SJSA1 (cell line): ENCODE measurements around the gene GANAB. TPM values are rescaled to one million over a fixed set of nuclear protein-coding genes. Genes with fewer than 3 reads are reported as not detected.
"Not testable (repeated sequence)": the region's sequence is repeated elsewhere in the genome, so short reads cannot be mapped to it uniquely, and the experiment has no call there.

Experiments
- DNase-seq, 2 experiments: peaks; one replicate each; pipeline ENCODE4 v3.0.0-alpha.2; 2015 to 2020; ENCODE audit warnings: low spot score in 2 of 2, low read depth in 1 of 2
- H3K27ac ChIP-seq: fragments of 250-450 bp; sonication (Bioruptor Pico); 2 replicates; pipeline ENCODE4 v1.5.1; 2020; ENCODE audit warnings: mild to moderate bottlenecking, moderate library complexity
- H3K27me3 ChIP-seq: fragments of 250-450 bp; sonication (Bioruptor Pico); replicated peaks from 2 replicates; pipeline ENCODE4 v1.5.1; 2020; ENCODE audit warnings: mild to moderate bottlenecking, moderate library complexity
- H3K36me3 ChIP-seq: fragments of 250-450 bp; sonication (Bioruptor Pico); 2 replicates; pipeline ENCODE4 v1.5.1; 2020; ENCODE audit warnings: mild to moderate bottlenecking
- H3K4me1 ChIP-seq: fragments of 250-450 bp; sonication (Bioruptor Pico); replicated peaks from 2 replicates; pipeline ENCODE4 v1.6.1; 2021; ENCODE audit warnings: mild to moderate bottlenecking
- H3K4me3 ChIP-seq: fragments of 250-450 bp; sonication (Bioruptor Pico); 2 replicates; pipeline ENCODE4 v1.5.1; 2020; ENCODE audit warnings: mild to moderate bottlenecking
- H3K9me3 ChIP-seq: fragments of 250-450 bp; sonication (Bioruptor Pico); replicated peaks from 2 replicates; pipeline ENCODE4 v1.5.1; 2020; ENCODE audit warnings: mild to moderate bottlenecking
- total RNA-seq: library from RNA; depleted of rRNA; stranded (reverse); fragments of >200 nt; shearing (Covaris generic); gene quantifications from 2 replicates; pipeline ENCODE4 v1.2.3, GENCODE V29; 2014

GANAB gene
- total RNA-seq, 1 experiment from 2014 or later = 500 TPM

GRCh38 chr11:62676698-62677097 lies 30.3 kb upstream of the GANAB start:
- no peak for DNase-seq
- Histone ChIP-seq H3K4me3 (no peak overlapping the region), H3K27ac (no peak overlapping the region)

GRCh38 chr11:62675415-62675814 lies 29.0 kb upstream of the GANAB start:
- H3K27me3 ChIP-seq, H3K4me3 ChIP-seq, H3K27ac ChIP-seq, H3K9me3 ChIP-seq, DNase-seq: not testable (repeated sequence)
- Histone ChIP-seq H3K36me3 (peaks cover 64% of the 10 kb centered on the region), H3K4me1 (peaks cover 28% of the 10 kb centered on the region)

More at GRCh38 chr11:62676698-62677097, 30.3 kb upstream of the GANAB start:
- H3K36me3 ChIP-seq = peaks cover 62% of the 10 kb centered on the region
- H3K9me3 ChIP-seq = no peaks in the 10 kb centered on the region
- H3K27me3 ChIP-seq = no peaks in the 10 kb centered on the region
- H3K4me1 ChIP-seq = peaks cover 27% of the 10 kb centered on the region

DNA sequence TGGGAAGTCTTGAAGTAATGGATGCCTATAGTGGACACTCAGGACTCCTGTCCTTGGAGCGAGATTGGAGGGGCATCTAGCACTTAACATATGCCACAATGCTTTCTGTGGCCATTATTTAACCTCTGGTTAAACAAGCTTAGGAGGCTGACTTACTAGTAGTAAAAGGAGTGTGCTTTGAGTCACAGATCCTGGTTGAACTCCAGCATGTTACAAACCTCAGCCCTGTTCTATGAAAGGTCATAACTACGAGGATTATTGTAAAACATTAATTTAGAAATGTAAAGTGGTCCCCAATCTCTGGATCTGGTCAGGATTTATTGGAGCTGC lies 26.7 kb upstream of the GANAB start:
- DNase-seq = no peak

GRCh38 chr11:62671608-62672389 lies 25.4 kb upstream of the GANAB start, which contains the start of the genes LBHD1 and UQCC3:
TSS of gene LBHD1 (minus strand) at chr11:62672267. CDS start at chr11:62670031, 2,236 bp downstream.
TSS of gene UQCC3 (plus strand) at chr11:62671673. CDS start at chr11:62671746, 73 bp downstream.
- Histone ChIP-seq H3K27me3 (no peaks in the 10 kb centered on the region), H3K27ac (peak within 1 kb of the TSS; percentile 52), H3K36me3 (peaks cover 67% of the 10 kb centered on the region), H3K9me3 (no peaks in the 10 kb centered on the region), H3K4me1 (peaks cover 20% of the 10 kb centered on the region), H3K4me3 (peak within 1 kb of the TSS; percentile 59)
- DNase-seq = peak; percentile 90 to 95

More for the DNA sequence above, 26.7 kb upstream of the GANAB start:
- Histone ChIP-seq H3K36me3 (peaks cover 67% of the 10 kb centered on the region), H3K27ac (no peak overlapping the region), H3K4me1 (peaks cover 21% of the 10 kb centered on the region), H3K9me3 (no peaks in the 10 kb centered on the region), H3K4me3 (no peak overlapping the region), H3K27me3 (no peaks in the 10 kb centered on the region)

DNA sequence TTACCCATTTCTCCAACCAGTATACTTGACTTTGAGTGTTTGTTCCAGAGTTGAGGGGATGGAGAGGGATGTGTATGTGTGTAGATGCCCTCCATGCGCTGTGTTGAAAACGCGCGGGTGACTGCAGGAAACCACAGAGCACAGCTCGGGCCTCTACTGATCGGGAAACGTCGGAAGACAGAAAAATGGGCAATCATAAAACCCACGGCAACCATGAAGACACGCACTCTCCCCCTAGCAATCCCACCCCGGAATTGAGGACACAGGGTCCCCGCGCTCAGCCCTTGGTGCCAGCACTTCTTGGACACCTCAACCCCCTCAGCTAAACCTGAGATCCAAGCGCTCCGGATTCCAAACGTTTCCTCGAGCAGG lies 24.8 kb upstream of the GANAB start:
- DNase-seq = no peak
- Histone ChIP-seq H3K27ac (peak overlapping the region; percentile 52), H3K4me1 (peaks cover 26% of the 10 kb centered on the region), H3K36me3 (peaks cover 67% of the 10 kb centered on the region), H3K9me3 (no peaks in the 10 kb centered on the region), H3K4me3 (peak overlapping the region; percentile 59), H3K27me3 (no peaks in the 10 kb centered on the region)

DNA sequence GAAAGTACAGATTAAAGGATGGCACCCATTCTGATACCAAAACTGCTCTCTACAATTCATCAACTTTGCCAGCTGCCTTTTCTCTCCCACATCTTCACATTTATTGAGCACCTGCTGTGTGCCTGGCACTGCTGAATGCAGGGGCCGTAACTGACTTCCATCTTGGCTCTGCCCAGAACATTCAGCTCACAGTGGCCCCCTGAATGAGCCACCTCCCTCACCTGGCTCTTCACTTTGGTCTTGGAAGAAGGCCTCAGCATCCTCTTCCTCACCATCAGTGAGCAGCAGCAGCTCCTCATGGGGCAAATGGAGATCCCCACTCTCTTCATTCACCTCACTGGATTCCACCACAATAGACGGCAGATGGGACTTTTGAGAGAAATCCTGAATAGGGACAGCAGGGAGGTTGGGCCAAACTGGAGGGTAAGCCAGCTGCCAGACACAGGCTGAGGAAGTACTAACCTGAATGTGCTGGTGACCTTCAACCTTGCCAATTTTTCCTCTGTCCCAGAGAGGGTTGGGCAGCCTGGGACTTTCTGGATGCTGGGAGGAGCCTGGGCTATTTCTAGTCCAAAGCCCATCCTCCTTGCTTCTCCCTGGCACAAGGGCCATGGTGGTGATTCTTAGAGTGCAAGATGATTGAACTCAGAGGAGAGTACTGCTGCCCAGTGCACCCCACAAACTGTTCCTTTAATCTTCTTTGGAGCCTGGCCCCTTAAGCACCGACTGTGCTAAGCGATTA lies 23.2 kb upstream of the GANAB start:
- peaks cover 65% of the 10 kb centered on the region for H3K36me3 ChIP-seq
- no peak overlapping the region for H3K27ac ChIP-seq
- H3K9me3 ChIP-seq = no peaks in the 10 kb centered on the region; the same call in 1 of the 2 replicates
- no peak for DNase-seq
- H3K27me3 ChIP-seq = no peaks in the 10 kb centered on the region
- no peak overlapping the region for H3K4me3 ChIP-seq
- H3K4me1 ChIP-seq = peaks cover 30% of the 10 kb centered on the region

DNA sequence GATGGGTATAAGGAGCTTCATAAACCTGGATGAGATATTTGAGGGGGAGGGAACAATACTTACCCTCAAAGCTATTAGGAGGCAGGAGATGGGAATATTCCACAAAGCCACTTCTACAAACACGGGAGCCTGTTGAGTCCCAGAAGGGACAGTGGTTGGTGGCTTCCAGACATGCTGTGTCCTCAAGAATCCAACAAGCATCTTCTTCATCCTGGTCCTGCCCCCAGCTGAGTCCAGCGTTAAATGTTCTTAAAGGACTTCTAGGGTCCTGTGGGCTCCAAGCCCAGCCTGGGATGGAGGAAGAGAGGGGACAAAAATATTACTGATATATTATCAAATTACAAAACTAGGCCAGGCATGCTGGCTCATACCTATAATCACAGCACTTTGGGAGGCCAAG lies 21.0 kb upstream of the GANAB start:
- Histone ChIP-seq H3K4me1 (peaks cover 24% of the 10 kb centered on the region), H3K27ac (no peak overlapping the region), H3K4me3 (no peak overlapping the region), H3K27me3 (no peaks in the 10 kb centered on the region), H3K9me3 (no peaks in the 10 kb centered on the region; the same call in 1 of the 2 replicates), H3K36me3 (peaks cover 53% of the 10 kb centered on the region)
- DNase-seq = no peak

DNA sequence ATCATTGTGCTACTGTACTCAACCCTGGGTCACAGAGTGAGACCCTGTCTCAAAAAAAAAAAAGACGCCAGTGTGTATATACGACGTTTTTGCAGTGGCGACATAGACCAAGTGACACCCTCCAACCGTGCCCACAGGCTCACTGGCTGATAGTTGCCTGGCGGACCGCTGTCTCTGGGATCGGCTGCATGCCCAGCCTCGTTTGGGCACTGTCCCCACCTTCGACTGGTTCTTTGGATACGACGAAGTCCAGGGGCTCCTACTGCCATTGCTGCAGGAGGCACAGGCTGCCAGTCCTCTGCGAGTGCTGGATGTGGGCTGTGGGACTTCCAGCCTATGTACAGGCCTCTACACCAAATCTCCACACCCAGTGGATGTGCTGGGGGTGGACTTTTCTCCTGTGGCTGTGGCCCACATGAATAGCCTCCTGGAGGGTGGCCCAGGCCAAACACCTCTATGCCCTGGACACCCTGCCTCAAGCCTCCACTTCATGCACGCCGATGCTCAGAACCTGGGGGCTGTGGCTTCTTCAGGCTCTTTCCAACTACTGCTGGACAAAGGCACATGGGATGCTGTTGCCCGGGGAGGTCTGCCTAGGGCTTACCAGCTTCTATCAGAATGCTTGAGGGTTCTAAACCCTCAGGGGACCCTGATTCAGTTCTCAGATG lies 20.0 kb upstream of the GANAB start:
- Histone ChIP-seq H3K9me3 (no peaks in the 10 kb centered on the region; the same call in 1 of the 2 replicates), H3K27ac (0 out of 2 replicates have a peak overlapping the region, but pooled peaks have one; percentile 37), H3K4me1 (peaks cover 23% of the 10 kb centered on the region), H3K36me3 (peaks cover 54% of the 10 kb centered on the region), H3K27me3 (no peaks in the 10 kb centered on the region), H3K4me3 (peak overlapping the region; percentile 61)
- DNase-seq = no peak

- DNase-seq = peak in 1 of 2 experiments; percentile 70
- Histone ChIP-seq H3K36me3 (peaks cover 60% of the 10 kb centered on the region), H3K4me1 (peaks cover 18% of the 10 kb centered on the region)
Observed at GRCh38 chr11:62665599-62666258, 19.3 kb upstream of the GANAB start.

GRCh38 chr11:62665075-62665598 lies 18.7 kb upstream of the GANAB start, which contains the start of the genes C11orf98 and CSKMT:
TSS of gene C11orf98 (minus strand) at chr11:62665210. CDS start at chr11:62665169, 41 bp downstream.
TSS of gene CSKMT (plus strand) at chr11:62665312. CDS start at chr11:62665880, 568 bp downstream.
- H3K27me3 ChIP-seq = no peaks in the 10 kb centered on the region
- peak; percentile 98 to 99 for DNase-seq
- H3K27ac ChIP-seq = peak within 1 kb of the TSS; percentile 37
- H3K9me3 ChIP-seq = no peaks in the 10 kb centered on the region; the same call in 1 of the 2 replicates
- peaks cover 14% of the 10 kb centered on the region for H3K4me1 ChIP-seq
- peaks cover 60% of the 10 kb centered on the region for H3K36me3 ChIP-seq
- peak within 1 kb of the TSS; percentile 61 for H3K4me3 ChIP-seq

More at GRCh38 chr11:62665599-62666258, 19.3 kb upstream of the GANAB start:
- Histone ChIP-seq H3K9me3 (no peaks in the 10 kb centered on the region; the same call in 1 of the 2 replicates), H3K27me3 (no peaks in the 10 kb centered on the region), H3K27ac (peak overlapping the region; percentile 37), H3K4me3 (peak overlapping the region; percentile 61)

DNA sequence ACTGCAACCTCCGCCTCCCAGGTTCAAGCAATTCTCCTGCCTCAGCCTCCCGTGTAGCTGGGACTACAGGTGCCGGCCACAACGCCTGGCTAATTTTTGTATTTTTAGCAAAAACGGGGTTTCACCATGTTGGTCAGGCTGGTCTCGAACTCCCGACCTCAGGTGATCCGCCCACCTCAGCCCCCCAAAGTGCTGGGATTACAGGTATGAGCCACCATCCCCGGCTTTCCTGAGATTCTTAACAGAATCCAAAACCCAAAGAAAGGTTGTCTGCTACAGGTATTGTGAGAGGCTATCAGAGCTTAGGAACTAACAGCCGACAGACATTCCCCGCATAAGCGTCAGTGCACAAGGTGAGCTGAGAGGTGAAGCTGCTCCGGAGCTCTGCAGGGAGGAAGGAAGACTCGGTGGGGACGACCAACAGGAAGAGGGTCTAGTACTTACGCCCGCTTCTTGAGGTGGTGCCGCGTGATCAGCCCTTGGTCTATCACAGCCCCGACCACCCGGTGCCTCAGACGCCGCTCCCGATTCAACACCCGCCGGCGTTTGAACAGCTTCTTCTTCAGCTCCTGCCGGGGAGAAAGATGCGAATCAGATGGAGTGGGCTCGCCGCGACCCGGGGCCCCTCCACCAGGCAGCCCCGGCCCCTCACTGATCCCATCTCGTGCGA lies 18.1 kb upstream of the GANAB start:
- H3K27ac ChIP-seq = peak overlapping the region; percentile 37
- H3K4me3 ChIP-seq = peak overlapping the region; percentile 61
- peak in 1 of 2 experiments; percentile 69 for DNase-seq
- no peaks in the 10 kb centered on the region for H3K27me3 ChIP-seq
- peaks cover 56% of the 10 kb centered on the region for H3K36me3 ChIP-seq
- no peaks in the 10 kb centered on the region; the same call in 1 of the 2 replicates for H3K9me3 ChIP-seq
- peaks cover 14% of the 10 kb centered on the region for H3K4me1 ChIP-seq

GRCh38 chr11:62656796-62657429 lies 10.5 kb upstream of the GANAB start:
- Histone ChIP-seq H3K27ac (no peak overlapping the region), H3K36me3 (peaks cover 16% of the 10 kb centered on the region), H3K27me3 (no peaks in the 10 kb centered on the region), H3K4me1 (peaks cover 7% of the 10 kb centered on the region), H3K9me3 (no peaks in the 10 kb centered on the region; the same call in 1 of the 2 replicates), H3K4me3 (no peak overlapping the region)
- no peak for DNase-seq
